TTC549 (cell line): ENCODE measurements around the gene DGCR2.
A peak's percentile ranks its signal among the peaks of the same experiment; 100 is the strongest.
"Not testable (repeated sequence)": the region's sequence is repeated elsewhere in the genome, so short reads cannot be mapped to it uniquely, and the experiment has no call there.

ENCODE experiments used
- FAIRE-seq: peaks from 2 replicates; lab custom pipeline; 2012; peaks lifted over from hg19 to GRCh38; lab: Jason Lieb, UNC

DGCR2 gene

DNA sequence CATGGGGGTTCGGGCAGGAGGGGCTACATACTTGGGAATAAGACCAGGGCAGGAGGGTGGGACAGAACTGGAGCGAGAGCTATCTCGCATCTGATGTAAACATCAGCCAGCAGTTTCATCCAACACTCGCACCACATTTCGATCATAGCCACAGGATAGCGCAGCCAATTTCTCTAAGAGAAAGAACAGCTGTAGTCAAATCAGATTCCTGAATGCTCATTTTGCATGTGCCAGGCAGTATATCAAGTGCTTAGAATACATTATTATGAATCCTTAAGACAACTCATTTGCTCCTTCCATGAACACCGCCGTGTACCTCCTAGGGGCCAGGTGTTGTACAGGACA lies 14.5 kb downstream of the DGCR2 start:
- FAIRE-seq = no peak

DNA sequence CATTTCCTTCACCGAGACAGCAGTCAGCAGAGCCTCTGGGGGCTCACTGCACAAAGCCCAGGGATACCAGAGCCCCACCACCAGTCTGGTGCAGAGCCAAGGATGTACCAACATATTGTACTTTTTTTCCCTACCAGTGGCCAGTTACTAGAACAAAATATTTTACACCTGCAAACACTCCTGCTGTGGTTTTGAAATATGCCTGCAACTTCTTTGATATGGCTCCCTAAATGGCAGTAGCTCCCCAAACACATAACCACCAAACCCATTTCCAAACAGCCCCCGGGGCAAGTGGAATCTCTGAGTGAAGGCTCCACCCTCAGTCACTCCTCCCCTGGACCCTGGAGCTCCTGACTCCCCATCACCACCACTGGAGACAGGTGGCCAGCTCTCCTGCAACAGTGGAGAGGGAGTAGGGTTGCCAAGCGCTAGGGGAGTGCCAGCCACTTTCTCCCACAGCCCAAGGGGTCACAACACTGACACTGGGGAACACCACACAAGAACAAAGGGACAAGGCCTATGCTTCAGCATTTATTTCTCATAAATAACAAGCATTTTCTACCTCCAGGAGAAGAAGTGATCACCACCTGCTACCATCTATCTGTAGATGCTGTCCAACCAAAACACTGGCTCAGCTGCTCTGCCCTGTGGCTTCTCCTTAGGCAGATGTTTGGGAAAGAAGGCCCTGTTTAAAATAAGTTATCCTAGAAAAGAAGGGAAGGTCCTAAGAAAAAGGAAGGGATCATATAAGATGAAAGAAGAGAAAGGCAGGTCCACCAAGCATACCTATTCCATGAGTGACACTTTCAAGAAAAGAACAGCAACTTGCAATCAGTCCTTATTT lies 15.1 kb downstream of the DGCR2 start:
- FAIRE-seq = no peak

DNA sequence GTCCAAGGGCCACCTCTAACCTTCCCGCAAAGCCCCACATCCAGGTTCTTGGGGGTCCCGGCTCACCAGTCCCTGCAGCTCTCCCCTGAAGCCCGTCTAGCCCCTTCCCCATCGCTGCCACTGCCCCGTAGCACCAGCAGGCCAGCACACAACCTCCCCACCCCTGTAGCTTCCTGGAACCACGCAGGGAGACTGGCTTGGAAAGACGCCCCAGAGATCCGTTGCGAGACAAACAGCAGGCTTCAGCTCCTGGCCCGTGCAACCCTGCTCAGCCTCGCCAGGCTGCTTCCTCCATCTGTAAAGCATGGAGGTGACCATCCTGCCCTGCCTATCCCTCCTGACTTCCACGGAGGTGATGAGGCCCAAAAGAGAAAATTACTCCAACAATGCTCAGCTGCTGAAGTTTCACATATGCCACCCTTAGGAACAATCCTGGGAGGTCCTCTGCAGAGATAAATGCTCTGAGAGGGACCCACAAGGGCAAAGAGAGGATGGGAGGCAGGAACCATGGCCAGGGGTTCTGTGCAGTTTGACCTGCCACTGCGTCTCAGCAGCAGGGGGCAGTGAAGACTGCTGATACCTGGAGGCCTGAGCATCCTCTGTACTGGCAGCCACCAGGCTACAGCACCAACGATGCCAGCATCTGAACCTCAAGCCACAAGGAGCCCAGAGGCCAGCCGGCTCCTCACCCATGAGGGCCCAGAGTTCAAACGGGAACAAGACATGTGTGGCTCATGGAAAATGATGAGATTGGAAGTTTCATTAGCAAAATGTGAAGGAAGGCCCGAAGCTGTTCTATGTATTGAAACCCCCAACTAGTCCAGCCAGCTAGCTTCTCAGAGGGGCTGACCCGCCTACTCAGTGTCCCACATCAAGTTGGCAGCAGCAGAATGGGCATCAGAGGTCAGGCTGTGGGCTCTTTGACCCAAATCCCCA lies 16.1 kb downstream of the DGCR2 start:
- FAIRE-seq = no peak

DNA sequence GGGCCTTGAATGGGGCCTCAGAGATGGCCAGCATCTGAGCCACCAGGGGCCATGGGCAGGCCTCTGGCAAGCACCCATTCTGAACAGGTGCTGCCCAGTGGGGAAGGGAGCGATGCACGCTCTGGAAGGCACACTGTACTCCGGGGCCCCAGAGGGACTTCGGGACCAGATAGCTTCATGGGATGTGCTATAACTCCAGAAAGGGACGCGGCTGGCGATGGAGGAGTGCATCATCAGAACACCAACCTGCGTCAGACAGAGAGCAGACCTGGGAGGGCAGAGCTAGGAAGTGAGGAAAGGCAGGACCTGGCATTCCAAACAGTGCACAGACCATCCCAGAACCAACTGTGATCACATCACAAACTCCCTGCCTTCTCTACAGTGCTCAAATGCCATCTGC lies 16.8 kb downstream of the DGCR2 start:
- FAIRE-seq = no peak

DNA sequence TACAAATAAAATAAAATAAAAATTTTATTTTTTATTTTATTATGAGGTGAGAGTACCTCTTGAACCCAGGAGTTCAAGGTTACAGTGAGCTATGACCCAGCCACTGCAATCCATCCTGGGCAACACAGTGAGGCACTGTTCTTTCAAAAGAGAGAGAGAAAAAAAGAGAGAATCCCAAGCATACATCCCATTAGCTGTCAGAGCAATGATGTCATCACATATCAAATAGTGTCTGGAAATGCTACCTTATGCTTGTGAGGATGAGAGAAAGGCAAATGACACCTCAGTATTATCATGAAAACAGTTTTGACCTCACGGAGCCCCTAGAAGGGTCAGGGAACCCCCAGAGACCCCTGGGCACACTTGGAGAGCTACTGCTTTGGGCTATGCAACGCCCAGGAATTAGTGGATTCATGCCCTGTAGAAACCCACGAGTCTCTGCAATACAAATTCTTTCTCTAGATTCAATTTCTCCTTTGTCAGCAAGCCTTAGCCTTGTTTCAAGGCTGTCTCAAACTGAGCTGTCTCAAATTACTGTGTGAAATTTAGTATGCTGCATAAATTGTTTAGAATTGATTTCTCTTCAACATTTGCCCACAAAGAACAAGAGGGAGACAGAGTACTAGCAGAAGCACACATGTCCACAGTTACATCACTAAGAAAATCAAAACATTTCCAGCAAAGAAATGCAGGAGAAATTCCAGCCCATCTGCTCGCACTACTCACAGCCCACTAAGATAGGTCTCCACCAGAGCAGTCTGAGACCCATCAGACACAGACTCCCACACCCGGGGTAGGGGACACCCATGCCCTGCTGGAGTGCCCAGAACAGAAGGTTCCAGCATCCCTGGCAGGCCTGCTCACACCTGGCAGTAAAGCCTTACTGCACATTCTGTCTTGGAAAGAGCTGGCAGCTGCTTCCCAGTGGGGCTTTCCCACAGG lies 18.1 kb downstream of the DGCR2 start:
- FAIRE-seq = no peak

DNA sequence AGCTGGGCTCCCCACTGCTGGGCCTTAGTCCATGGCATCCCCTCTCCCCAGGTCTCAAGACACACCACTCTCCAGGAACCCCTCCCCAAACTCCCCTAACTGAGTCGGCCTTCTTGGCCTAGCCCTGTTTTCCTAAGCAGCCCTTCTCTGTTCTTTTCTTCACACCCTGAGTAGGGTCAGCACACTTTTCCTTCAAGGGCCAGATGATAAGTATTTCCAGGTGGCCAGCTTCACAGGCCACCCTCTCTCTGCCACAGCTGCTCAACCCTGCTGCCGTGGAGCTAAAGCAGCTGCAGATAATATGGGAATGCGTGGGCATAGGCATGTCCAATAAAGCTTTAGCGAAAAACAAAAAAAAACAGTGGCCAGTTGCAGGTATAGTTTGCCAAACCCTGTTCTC lies 24.1 kb downstream of the DGCR2 start:
- no peak for FAIRE-seq

DNA sequence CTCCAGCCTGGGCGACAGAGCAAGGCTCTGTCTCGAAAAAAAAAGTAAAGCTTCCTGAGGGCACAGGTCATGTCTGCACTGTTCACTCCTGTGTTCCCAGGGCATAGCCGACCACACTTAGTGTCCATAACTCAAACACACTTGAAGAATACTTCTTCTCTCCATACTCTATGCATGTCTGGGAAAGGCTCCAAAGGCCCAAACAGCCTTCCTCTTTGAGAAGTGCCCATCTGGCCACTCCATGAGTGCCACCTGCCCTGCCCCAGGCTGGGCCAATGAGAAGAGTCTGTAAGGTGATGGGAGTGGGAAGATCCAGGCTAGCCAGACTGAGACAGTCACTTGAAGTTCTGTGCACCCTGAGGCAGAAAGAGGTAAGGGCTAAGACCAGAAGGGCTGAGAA lies 24.7 kb downstream of the DGCR2 start:
- FAIRE-seq = no peak

DNA sequence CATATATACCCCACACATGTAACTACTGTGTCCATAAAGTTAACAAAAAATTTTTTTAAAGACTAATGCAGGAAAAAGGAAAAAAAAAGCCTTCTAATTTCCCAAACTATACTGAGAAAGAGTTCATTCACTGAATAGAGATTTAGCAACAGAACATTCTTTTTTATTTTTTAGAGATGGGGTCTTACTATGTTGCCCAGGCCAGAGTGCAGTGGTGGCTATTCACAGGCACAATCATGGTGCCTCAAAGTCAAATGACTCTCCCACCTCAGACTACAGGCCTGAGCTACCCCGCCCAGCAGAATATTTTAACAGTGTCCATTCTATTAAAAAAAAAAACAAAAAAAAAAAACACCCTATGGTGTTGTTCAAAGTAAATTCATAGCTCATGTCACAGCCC lies 25.7 kb downstream of the DGCR2 start:
- no peak for FAIRE-seq

DNA sequence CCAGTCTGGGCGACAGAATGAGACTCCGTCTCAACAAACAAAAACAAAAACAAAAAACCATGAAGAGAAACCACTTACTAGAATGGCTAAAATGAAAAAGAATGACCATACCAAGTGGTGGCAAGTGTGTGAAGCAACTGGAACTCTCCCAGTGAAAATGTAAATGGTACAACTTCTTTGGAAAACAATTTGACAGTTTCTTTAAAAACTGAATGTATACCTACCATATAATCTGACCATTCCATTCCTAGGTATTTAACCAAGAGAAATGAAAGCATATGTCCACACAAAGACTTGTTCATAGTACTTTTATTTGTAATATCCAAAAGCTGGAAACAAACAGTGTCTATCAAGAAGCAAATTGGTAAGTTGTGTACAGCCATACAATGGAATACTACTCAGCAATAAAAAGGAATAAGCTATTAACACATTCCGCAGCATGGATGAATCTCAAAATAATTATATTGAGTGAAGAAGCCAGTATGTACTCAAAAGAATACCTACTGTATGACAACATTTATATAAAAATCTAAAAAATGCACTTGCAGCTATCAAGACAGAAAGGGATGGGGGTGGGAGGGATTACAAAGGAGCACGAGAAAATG lies 27.7 kb downstream of the DGCR2 start:
- no peak for FAIRE-seq

DNA sequence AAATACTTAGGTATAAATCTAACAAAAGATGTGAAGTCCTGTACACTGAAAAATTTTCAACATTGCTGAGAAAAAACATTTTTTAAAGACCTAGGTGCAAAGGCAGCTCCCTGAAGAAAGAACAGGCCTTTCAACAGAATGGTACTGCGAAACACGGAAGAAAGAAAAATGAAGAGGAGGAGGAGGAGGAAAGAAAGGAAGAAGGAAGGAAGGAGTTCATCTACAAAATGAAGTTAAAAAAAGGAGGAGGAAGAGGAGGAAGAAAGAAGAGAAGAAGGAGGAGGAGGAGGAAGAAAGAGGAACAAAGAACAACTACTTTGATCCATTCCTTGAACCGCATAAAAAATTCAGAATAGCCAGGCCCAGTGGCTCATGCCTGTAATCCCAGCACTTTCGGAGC lies 29.5 kb downstream of the DGCR2 start:
- no peak for FAIRE-seq

DNA sequence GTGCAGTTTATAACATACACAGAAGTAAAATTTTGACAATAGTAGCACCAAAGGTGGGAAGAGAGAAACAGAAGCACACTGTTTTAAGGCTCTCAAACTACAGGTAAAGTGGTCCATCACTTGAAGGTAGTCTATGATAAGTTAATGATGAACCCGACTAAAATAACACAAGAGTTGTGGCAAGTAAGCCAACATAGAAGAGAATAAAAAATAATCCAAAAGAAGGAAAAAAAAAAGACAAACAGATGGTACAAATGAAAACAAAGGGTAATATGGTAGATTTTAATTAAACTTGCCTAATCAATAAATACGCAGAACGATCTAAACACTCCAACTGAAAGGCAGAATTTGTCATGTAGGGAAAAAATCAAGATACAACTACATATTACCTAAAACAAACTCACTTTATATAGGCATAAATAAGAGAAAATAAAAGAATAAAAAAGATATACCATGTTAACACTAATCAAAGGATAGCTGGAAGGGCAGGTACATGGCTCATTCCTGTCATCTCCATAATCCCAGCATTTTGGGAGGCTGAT lies 31.6 kb downstream of the DGCR2 start:
- FAIRE-seq = no peak

DNA sequence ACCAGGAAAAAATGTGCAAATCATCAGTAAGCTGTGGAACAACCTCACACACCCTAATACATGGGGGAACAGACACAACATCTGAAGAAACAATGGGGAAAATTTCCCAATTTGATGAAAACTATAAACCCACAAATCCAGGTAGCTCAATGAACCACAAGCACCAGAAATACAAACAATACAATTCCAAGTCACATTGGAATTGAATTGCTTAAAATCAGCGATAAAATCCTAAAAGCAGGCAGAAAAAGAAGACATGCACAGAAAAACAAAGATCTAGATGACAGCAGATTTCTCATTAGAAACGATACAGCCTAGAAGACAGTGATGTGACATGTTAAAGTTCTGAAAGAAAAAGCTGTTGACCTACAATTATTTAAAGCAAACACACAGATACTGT lies 32.0 kb downstream of the DGCR2 start:
- FAIRE-seq = no peak

DNA sequence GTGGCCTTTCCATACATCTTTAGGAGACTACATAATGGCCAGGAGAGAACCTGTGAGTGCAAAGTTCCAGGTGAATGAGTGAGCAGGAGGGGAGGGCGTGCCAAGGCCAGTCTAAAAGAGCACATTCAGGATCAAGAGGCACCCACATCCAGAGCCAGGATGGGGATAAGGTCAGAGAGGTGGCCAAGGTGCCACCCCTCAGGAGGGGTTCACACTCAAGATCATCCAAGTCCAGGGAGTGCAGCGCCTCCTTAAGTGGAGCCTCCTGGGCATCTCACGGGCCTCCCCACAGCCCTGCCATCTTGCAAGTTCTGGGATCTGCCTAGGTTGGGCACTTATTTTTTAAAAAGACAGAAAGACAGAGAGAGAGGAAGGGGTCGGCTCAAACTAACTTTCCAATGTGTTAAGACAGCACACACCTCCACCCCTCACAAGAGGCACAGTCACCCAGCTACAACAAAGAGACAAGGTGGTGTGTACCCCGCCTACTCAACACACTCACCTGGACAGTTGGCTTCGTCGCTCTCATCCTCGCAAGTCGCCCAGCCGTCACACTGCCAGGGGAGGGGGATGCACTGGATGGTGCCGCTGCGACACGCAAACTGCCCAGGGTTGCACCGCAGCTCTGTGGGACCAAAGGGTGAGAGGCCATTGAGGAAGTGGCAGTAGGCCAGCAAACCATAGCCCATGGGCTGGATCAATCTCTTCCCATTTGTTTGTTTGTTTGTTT lies 33.2 kb downstream of the DGCR2 start:
- no peak for FAIRE-seq

DNA sequence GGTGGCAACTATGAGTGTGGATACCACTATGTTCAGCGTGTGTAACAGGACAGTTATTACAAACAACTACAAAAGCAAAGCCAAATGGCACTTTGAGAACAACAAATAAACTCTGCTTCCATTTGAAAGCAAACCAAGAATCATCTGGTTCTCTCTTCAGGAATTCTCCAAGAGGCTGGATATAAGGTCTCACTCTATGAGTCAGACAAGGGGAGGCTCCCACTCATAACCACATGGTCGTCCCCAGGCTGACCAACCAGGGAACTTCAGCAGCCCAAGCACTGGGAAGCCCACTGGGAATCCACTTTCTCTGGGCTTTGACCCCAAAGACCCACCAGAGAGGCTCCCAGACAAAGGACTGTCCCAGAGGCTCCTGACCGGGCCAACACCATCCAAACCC lies 35.3 kb downstream of the DGCR2 start:
- no peak for FAIRE-seq

DNA sequence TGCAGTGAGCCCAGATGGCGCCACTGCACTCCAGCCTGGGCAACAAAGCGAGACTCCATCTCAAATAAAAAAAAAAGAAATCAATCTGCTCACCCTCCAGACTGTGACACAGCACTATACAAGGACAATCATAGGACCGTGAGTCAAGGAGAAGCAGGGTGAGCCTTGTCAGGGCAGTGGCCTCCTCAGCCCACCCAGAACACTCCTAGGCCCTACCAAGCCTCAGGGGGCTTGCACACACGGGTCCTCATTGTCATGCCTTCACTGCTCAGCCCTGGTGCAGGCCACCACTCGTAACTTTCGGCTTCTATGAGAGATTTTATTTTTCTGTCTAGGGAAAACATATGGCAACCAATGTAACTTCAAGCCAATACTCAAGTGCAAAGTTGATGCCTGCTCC lies 35.8 kb downstream of the DGCR2 start:
- no peak for FAIRE-seq

DNA sequence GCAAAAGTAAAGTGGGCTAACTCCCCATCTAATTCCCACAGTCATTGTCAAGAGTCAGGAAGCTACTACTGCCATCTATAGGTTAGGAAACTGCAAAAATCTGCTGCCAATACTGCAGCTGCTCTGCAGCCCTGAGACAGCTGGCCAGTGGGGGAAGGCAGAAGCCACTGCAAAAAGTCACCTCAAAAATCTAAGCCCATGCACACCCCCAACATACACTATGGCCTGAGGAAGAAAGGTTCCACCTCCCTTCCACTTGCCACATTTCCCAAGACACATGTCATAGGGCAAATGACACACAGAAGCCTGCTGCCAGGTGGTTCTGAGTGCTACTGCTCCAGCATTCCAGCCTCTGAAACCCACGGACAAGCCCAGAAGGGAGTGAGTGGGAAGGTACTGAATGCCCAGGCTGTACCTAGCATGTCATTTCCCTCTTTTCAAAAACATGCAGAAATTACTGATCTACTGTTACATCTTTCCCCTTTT lies 36.9 kb downstream of the DGCR2 start:
- FAIRE-seq = peak; percentile 28

DNA sequence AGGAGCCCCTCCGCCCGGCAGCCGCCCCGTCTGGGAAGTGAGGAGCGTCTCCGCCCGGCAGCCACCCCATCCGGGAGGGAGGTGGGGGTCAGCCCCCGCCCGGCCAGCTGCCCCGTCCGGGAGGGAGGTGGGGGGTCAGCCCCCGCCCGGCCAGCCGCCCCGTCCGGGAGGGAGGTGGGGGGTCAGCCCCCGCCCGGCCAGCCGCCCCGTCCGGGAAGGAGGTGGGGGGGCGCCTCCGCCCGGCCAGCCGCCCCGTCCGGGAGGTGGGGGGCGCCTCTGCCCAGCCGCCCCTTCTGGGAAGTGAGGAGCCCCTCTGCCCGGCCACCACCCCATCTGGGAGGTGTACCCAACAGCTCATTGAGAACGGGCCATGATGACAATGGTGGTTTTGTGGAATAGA lies 37.6 kb downstream of the DGCR2 start:
- FAIRE-seq = not testable (repeated sequence)

DNA sequence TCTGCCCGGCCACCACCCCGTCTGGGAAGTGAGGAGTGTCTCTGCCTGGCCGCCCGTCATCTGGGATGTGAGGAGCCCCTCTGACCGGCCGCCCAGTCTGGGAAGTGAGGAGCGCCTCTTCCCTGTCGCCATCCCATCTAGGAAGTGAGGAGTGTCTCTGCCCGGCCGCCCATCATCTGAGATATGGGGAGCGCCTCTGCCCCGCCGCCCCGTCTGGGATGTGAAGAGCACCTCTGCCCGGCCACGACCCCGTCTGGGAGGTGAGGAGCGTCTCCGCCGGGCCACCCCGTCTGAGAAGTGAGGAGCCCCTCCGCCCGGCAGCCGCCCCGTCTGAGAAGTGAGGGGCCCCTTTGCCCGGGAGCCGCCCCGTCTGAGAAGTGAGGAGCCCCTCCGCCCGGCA lies 38.1 kb downstream of the DGCR2 start:
- not testable (repeated sequence) for FAIRE-seq

DNA sequence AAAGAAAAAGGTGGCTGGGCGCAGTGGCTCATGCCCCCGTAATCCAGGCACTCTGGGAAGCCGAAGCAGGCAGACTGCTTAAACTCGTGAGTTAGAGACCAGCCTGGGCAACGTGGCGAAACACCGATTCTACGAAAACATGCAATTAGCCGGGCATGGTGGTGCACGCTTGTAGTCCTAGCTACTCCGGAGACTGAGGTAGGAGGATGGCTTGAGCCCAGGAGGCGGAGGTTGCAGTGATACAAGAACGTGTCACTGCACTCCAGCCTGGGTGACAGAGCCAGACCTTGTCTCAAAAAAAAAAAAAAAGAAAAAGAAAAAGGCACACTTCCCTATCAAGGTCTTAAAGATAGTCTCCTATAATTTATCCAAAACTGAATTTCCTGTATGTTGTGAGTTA lies 39.4 kb downstream of the DGCR2 start:
- no peak for FAIRE-seq

DNA sequence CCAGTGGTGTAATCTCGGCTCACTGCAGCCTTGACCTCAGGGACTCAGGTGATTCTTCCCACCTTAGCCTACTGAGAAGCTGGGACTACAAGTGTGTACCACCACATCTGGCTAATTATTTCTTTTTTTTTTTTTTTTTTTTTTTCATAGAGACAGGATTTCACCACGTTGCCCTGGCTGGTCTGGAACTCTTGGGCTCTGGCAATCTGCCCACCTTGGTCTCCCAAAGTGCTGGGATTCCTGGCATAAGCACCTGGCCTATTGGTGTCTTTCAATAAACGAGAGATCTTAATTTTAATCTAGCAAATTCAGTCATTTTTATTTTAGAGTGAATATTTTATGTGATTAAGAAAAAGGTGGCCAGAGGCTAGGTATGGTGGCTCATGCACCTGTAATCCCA lies 40.1 kb downstream of the DGCR2 start:
- FAIRE-seq = no peak

DNA sequence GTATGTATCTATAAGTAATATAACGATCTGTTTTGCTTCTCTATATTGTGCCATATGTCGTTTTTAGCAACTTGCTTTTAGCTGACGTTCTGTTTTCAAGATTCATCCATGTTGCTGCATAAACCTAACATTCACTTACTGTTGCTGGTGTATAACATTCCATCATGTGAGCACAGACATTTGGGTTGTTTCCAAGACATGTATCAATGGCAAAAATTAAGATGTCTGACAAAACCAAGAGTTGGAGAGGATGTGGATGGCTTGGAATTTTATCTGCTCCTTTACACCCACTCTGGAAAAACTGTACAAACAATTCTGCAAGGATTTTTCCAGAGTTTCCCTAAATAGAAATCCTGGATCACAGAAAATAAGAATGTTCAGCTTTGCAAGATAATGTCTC lies 40.9 kb downstream of the DGCR2 start:
- no peak for FAIRE-seq
